SU-DHL-6 (cell line): ENCODE measurements around the gene SCN9A.
"Not testable (repeated sequence)": the region's sequence is repeated elsewhere in the genome, so short reads cannot be mapped to it uniquely, and the experiment has no call there.

Experiments used
- H2AFZ ChIP-seq: fragments of 200-600 bp; sonication (generic); 2 replicates; pipeline ENCODE4 v1.6.1; 2014; ENCODE audit warnings: low read depth, mild to moderate bottlenecking, moderate library complexity, mixed read lengths, antibody characterized with exemption, low read length; ENCODE audit not compliant: severe bottlenecking
- H3F3A ChIP-seq: fragments of 200-600 bp; shearing (Covaris generic); 2 replicates; pipeline ENCODE4 v1.6.0; 2016; ENCODE audit warnings: antibody characterized with exemption, mild to moderate bottlenecking; ENCODE audit not compliant: insufficient read depth
- H3K27ac ChIP-seq: fragments of 200-600 bp; sonication (generic); 2 replicates; pipeline ENCODE4 v1.5.1; 2016; ENCODE audit warnings: low read depth, mild to moderate bottlenecking, low read length, moderate library complexity, mixed read lengths
- H3K27me3 ChIP-seq: fragments of 200-600 bp; sonication (generic), shearing (Covaris generic); 2 replicates; pipeline ENCODE4 v1.6.0; 2014; ENCODE audit warnings: mild to moderate bottlenecking, low read length
- H3K36me3 ChIP-seq: fragments of 200-600 bp; sonication (generic); 2 replicates; pipeline ENCODE4 v1.6.1; 2014; ENCODE audit warnings: mild to moderate bottlenecking, low read length, mixed read lengths
- H3K4me2 ChIP-seq: fragments of 300-600, 200-600 bp; shearing (Covaris generic), sonication (generic); 2 replicates; pipeline ENCODE4 v1.6.0; 2014; ENCODE audit warnings: low read length, low read depth, mild to moderate bottlenecking; ENCODE audit not compliant: poor library complexity, severe bottlenecking
- H3K4me3 ChIP-seq: fragments of 200-600 bp; sonication (generic); 2 replicates; pipeline ENCODE4 v1.5.1; 2014; ENCODE audit warnings: antibody characterized with exemption, low read length, mild to moderate bottlenecking, mixed read lengths; ENCODE audit not compliant: insufficient read depth, poor library complexity, severe bottlenecking
- H3K79me2 ChIP-seq: fragments of 200-600 bp; sonication (generic); 2 replicates; pipeline ENCODE4 v1.6.1; 2014; ENCODE audit warnings: mild to moderate bottlenecking, low read length, moderate library complexity; ENCODE audit not compliant: insufficient read depth
- H3K9ac ChIP-seq: fragments of 200-600 bp; sonication (generic); 2 replicates; pipeline ENCODE4 v1.7.0; 2014; ENCODE audit warnings: mild to moderate bottlenecking, low read length
- H3K9me2 ChIP-seq: fragments of 200-600 bp; sonication (generic); replicated peaks from 2 replicates; pipeline ENCODE4 v1.6.1; 2014; ENCODE audit warnings: low read length; ENCODE audit not compliant: insufficient read depth
- H3K9me3 ChIP-seq: fragments of 200-600 bp; sonication (generic); 2 replicates; pipeline ENCODE4 v1.6.1; 2014; ENCODE audit warnings: low read length, mixed read lengths; ENCODE audit not compliant: insufficient read depth
- H4K20me1 ChIP-seq: fragments of 200-600 bp; sonication (generic); 2 replicates; pipeline ENCODE4 v1.6.1; 2014; ENCODE audit warnings: low read depth, mild to moderate bottlenecking, antibody characterized with exemption, low read length, moderate library complexity, mixed read lengths
- CTCF ChIP-seq: fragments of 200-600 bp; sonication (generic); IDR thresholded peaks from one replicate; pipeline ENCODE4 v1.5.1; 2017; ENCODE audit warnings: antibody characterized with exemption, mild to moderate bottlenecking, low read length, moderate library complexity; ENCODE audit not compliant: insufficient read depth, poor library complexity, severe bottlenecking
- EZH2phosphoT487 ChIP-seq: fragments of 200-600 bp; sonication (generic), shearing (Covaris generic); conservative IDR thresholded peaks from 2 replicates; pipeline ENCODE4 v1.6.1; 2018; ENCODE audit warnings: mild to moderate bottlenecking, antibody characterized with exemption, low read length, moderate library complexity, mixed read lengths

The SCN9A gene

GRCh38 chr2:166211079-166211478 lies 164.7 kb downstream of the SCN9A start:
- Histone ChIP-seq H3F3A (no peaks in the 10 kb centered on the region), H2AFZ (no peak overlapping the region), H3K9ac (no peak overlapping the region), H3K9me2 (no peaks in the 10 kb centered on the region), H3K36me3 (no peaks in the 10 kb centered on the region), H3K4me2 (no peak overlapping the region), H3K27ac (no peak overlapping the region), H4K20me1 (no peaks in the 10 kb centered on the region), H3K27me3 (no peaks in the 10 kb centered on the region), H3K79me2 (no peaks in the 10 kb centered on the region), H3K9me3 (no peaks in the 10 kb centered on the region), H3K4me3 (no peak overlapping the region)
- TF ChIP-seq EZH2phosphoT487 (no peak), CTCF (no peak)

GRCh38 chr2:166209944-166210343 lies 165.8 kb downstream of the SCN9A start:
- not testable (repeated sequence) for H3F3A ChIP-seq, H3K9me3 ChIP-seq, H3K27me3 ChIP-seq, H3K79me2 ChIP-seq, H3K4me3 ChIP-seq, H4K20me1 ChIP-seq, H2AFZ ChIP-seq, H3K36me3 ChIP-seq, H3K9me2 ChIP-seq, H3K9ac ChIP-seq, H3K4me2 ChIP-seq, H3K27ac ChIP-seq

- not testable (repeated sequence) for H3F3A ChIP-seq, H3K79me2 ChIP-seq, H3K27ac ChIP-seq, H3K9me2 ChIP-seq, H3K9ac ChIP-seq, H3K4me3 ChIP-seq, H3K4me2 ChIP-seq, H3K9me3 ChIP-seq, H3K36me3 ChIP-seq, H4K20me1 ChIP-seq, H3K27me3 ChIP-seq, H2AFZ ChIP-seq
Observed at GRCh38 chr2:166209367-166209766, 166.4 kb downstream of the SCN9A start.

DNA sequence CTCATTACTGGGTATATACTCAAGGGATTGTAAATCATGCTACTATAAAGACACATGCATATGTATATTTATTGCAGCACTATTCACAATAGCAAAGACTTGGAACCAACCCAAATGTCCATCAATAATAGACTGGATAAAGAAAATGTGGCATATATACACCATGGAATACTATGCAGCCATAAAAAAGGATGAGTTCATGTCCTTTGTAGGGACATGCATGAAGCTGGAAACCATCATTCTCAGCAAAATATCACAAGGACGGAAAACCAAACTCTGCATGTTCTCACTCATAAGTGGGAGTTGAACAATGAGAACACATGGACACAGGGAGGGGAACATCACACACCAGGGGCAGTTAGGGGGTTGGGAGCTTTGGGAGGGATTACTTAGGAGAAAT lies 169.6 kb downstream of the SCN9A start:
- H3K9ac ChIP-seq, H3K79me2 ChIP-seq, H3K27ac ChIP-seq, H4K20me1 ChIP-seq, H3K9me3 ChIP-seq, H3K4me2 ChIP-seq, H3K9me2 ChIP-seq, H3F3A ChIP-seq, H2AFZ ChIP-seq, H3K36me3 ChIP-seq, H3K27me3 ChIP-seq, H3K4me3 ChIP-seq: not testable (repeated sequence)

- no peaks in the 10 kb centered on the region for H4K20me1 ChIP-seq
- no peaks in the 10 kb centered on the region for H3K27me3 ChIP-seq
- H3K9me3 ChIP-seq = no peaks in the 10 kb centered on the region
- H3F3A ChIP-seq = no peaks in the 10 kb centered on the region
- no peaks in the 10 kb centered on the region for H3K36me3 ChIP-seq
- no peaks in the 10 kb centered on the region for H3K79me2 ChIP-seq
- H3K4me3 ChIP-seq = no peak overlapping the region
- H3K9me2 ChIP-seq = no peaks in the 10 kb centered on the region
- H3K4me2 ChIP-seq = no peak overlapping the region
- H3K27ac ChIP-seq = no peak overlapping the region
- TF ChIP-seq CTCF (no peak), EZH2phosphoT487 (no peak)
- no peak overlapping the region for H2AFZ ChIP-seq
- no peak overlapping the region for H3K9ac ChIP-seq
Observed at GRCh38 chr2:166202778-166203177, 173.0 kb downstream of the SCN9A start.
